ENCODE measurements around the gene BACE1. TPM values are rescaled to one million over a fixed set of nuclear protein-coding genes. Genes with fewer than 3 reads are reported as not detected.

Gene BACE1
- total RNA-seq, 6 experiments from 2014 or later: 19.2 to 42.8 (median 23.7) TPM

DNA sequence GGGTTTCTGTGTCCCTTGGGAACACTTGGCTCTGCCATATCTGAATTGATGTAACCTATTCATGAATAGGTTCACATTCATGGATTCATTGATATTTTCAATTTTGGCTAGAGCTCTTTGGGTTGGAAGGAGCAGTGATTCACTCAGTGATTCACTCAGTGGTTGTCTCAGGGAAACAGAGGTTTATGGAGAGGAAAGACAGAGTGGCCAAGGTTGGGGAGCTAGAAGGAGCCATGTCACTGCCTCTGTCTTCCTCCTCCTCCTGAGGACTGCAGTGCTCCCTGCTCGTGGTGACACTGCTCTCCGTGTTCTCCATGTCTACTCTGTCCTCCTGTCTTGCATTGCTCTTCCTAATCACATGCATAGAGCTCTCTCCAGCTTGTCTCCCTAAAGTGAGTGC is 29.0 kb upstream of the BACE1 start:
- Histone ChIP-seq H3K36me3 (peaks cover 0 to 16% (median 4%) of the 10 kb centered on the region in 4 donors), H3K4me3 (no peak overlapping the region), H3K27ac (no peak overlapping the region), H3K27me3 (no peaks in the 10 kb centered on the region), H3K4me1 (no peaks in the 10 kb centered on the region), H3K9me3 (no peaks in the 10 kb centered on the region)
- DNase-seq: no peak
- WGBS (ENCODE audit: insufficient coverage, low coverage, low lambda C conversion rate, missing lambda C conversion rate): 93% methylated on average over 2 of the region's 2 CpGs
- no peak for TF ChIP-seq POLR2A (IDR thresholded peaks at IDR 0.05)
- TF ChIP-seq, protein P1, sequence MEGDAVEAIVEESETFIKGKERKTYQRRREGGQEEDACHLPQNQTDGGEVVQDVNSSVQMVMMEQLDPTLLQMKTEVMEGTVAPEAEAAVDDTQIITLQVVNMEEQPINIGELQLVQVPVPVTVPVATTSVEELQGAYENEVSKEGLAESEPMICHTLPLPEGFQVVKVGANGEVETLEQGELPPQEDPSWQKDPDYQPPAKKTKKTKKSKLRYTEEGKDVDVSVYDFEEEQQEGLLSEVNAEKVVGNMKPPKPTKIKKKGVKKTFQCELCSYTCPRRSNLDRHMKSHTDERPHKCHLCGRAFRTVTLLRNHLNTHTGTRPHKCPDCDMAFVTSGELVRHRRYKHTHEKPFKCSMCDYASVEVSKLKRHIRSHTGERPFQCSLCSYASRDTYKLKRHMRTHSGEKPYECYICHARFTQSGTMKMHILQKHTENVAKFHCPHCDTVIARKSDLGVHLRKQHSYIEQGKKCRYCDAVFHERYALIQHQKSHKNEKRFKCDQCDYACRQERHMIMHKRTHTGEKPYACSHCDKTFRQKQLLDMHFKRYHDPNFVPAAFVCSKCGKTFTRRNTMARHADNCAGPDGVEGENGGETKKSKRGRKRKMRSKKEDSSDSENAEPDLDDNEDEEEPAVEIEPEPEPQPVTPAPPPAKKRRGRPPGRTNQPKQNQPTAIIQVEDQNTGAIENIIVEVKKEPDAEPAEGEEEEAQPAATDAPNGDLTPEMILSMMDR (IDR thresholded peaks at IDR 0.05): no peak
- intact Hi-C loops (cut with DNase I): no loop called here
- no peak for ATAC-seq

DNA sequence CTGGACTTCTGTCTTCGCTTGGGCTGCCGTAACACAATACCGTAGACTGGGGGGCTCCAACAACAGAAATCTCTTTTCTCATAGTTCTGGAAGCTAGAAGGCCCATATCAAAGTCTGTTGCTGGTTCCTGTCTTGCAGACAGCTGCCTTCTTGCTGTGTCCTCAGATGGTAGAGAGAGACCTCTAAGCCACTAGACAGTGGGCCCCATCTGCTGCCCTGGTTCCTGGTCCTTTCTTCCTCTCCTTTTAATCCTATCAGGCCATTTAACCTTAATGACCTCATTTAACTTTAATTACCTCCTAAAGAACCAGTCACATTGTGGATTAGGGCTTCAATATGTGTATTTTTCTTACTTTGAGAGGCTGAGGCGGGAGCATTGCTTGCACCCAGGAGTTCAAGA is 21.0 kb upstream of the BACE1 start:
- no peak overlapping the region for H3K27ac ChIP-seq
- no peaks in the 10 kb centered on the region for H3K9me3 ChIP-seq
- H3K4me1 ChIP-seq: peaks cover 0 to 5% (median 0%) of the 10 kb centered on the region in 4 donors
- TF ChIP-seq POLR2A (IDR thresholded peaks at IDR 0.05): no peak
- TF ChIP-seq, protein P1 (IDR thresholded peaks at IDR 0.05): no peak
- ATAC-seq (no peak), DNase-seq (no peak)
- WGBS (ENCODE audit: insufficient coverage, low coverage, low lambda C conversion rate, missing lambda C conversion rate): 96% methylated on average over 3 of the region's 4 CpGs
- peaks cover 0 to 3% (median 1%) of the 10 kb centered on the region in 4 donors for H3K36me3 ChIP-seq
- H3K27me3 ChIP-seq: no peaks in the 10 kb centered on the region
- intact Hi-C loops (cut with DNase I): no loop called here
- no peak overlapping the region for H3K4me3 ChIP-seq

DNA sequence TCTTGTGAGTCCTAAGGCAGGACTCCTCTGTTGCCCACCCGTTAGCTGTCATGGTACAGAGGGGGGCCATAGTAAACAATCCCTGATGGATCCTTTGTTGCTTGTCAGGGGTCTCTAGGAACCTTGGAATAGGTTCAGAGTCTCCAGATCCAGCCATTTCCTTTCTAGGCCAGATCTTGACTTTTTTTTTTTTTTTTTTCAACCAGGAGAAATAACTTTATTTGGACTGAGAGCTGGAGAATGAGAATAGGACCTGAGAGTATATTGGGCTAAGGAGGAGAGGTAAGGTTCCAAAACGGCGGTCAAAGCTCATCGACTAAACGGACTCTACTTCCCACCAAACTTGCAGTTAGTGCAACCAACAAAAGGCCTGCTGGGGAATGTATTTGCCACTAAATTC is 19.3 kb upstream of the BACE1 start:
- no peaks in the 10 kb centered on the region for H3K27me3 ChIP-seq
- WGBS (ENCODE audit: insufficient coverage, low coverage, low lambda C conversion rate, missing lambda C conversion rate): 94% methylated on average over 5 of the region's 5 CpGs
- no peaks in the 10 kb centered on the region for H3K9me3 ChIP-seq
- ATAC-seq (no peak), DNase-seq (no peak)
- TF ChIP-seq POLR2A (IDR thresholded peaks at IDR 0.05): no peak
- TF ChIP-seq, protein P1 (IDR thresholded peaks at IDR 0.05): no peak
- intact Hi-C loops (cut with DNase I): no loop called here
- H3K4me1 ChIP-seq: peaks cover 0 to 5% (median 0%) of the 10 kb centered on the region in 4 donors
- H3K27ac ChIP-seq: no peak overlapping the region
- H3K4me3 ChIP-seq: no peak overlapping the region
- peaks cover 0 to 3% (median 1%) of the 10 kb centered on the region in 4 donors for H3K36me3 ChIP-seq

DNA sequence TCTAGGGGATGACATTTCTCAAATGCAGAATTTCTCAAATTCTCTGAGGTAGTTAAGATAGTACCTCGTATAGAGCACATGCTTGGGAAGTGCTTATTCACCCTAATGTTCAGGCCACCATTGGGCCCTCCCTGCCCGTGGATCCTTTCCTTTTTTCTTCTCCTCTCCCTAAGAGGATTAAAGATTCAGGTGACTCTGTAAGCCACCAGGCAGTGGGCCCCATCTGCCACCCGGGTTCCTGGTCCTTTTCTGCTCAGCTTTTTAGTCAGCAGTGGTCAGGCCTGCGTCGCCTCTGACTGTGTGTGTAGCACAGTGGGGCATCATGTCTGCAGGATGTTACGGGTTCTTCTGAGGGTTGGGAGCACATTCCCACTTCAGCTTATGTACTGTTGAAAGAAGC is 18.8 kb upstream of the BACE1 start:
- intact Hi-C loops (cut with DNase I): no loop called here
- Histone ChIP-seq H3K4me1 (peaks cover 0 to 5% (median 0%) of the 10 kb centered on the region in 4 donors), H3K27me3 (no peaks in the 10 kb centered on the region), H3K9me3 (no peaks in the 10 kb centered on the region), H3K4me3 (no peak overlapping the region), H3K27ac (no peak overlapping the region), H3K36me3 (peaks cover 0 to 3% (median 0%) of the 10 kb centered on the region in 4 donors)
- no peak for TF ChIP-seq POLR2A (IDR thresholded peaks at IDR 0.05)
- TF ChIP-seq, protein P1 (IDR thresholded peaks at IDR 0.05): no peak
- WGBS (ENCODE audit: insufficient coverage, low coverage, low lambda C conversion rate, missing lambda C conversion rate): 95% methylated on average over 4 of the region's 6 CpGs
- no peak for ATAC-seq
- DNase-seq: no peak

DNA sequence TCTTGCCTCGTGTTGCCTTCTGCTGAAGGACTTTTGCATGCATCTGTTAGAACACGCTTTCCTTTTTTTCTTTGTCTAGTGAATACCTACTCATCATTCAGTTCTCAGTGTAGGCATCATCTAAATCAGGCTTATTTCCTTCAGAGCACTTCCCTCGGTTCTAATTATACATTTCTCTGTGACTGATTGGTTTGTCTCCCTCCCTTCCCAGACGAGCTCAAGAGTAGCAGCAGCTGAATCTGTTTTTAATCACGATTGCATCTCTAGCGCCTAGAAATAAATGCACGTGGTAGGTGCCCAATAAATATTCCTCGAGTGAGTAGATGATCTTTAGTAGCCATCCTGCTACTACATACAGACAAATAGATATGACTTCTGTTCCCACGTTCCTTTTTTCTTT is 17.9 kb upstream of the BACE1 start:
- Histone ChIP-seq H3K27me3 (no peaks in the 10 kb centered on the region), H3K9me3 (no peaks in the 10 kb centered on the region), H3K4me1 (peaks cover 0 to 9% (median 0%) of the 10 kb centered on the region in 4 donors), H3K36me3 (no peaks in the 10 kb centered on the region), H3K4me3 (no peak overlapping the region), H3K27ac (no peak overlapping the region)
- intact Hi-C loops (cut with DNase I): no loop called here
- no peak for ATAC-seq
- DNase-seq: no peak
- 85% methylated on average over 9 of the region's 9 CpGs for WGBS (ENCODE audit: insufficient coverage, low coverage, low lambda C conversion rate, missing lambda C conversion rate)
- no peak for TF ChIP-seq POLR2A (IDR thresholded peaks at IDR 0.05)
- TF ChIP-seq, protein P1 (IDR thresholded peaks at IDR 0.05): no peak
